Bladder microvascular endothelial cell (primary cell): Measurements from ENCODE around the gene NABP2. TPM values are rescaled to one million over a fixed set of nuclear protein-coding genes. Genes with fewer than 3 reads are reported as not detected.

Source experiments
- total RNA-seq: library from RNA; depleted of rRNA; stranded (reverse); fragments of >200 nt; gene quantifications from 2 replicates; pipeline ENCODE4 v1.2.3, GENCODE V29; 2014

Gene NABP2
- 24.9 and 27.2 TPM in 2 replicates for total RNA-seq

GRCh38 chr12:56224102-56224701 lies at the start of gene NABP2:
NABP2 (plus strand) TSS chr12:56224342; CDS start chr12:56224857, 515 bp downstream.

DNA sequence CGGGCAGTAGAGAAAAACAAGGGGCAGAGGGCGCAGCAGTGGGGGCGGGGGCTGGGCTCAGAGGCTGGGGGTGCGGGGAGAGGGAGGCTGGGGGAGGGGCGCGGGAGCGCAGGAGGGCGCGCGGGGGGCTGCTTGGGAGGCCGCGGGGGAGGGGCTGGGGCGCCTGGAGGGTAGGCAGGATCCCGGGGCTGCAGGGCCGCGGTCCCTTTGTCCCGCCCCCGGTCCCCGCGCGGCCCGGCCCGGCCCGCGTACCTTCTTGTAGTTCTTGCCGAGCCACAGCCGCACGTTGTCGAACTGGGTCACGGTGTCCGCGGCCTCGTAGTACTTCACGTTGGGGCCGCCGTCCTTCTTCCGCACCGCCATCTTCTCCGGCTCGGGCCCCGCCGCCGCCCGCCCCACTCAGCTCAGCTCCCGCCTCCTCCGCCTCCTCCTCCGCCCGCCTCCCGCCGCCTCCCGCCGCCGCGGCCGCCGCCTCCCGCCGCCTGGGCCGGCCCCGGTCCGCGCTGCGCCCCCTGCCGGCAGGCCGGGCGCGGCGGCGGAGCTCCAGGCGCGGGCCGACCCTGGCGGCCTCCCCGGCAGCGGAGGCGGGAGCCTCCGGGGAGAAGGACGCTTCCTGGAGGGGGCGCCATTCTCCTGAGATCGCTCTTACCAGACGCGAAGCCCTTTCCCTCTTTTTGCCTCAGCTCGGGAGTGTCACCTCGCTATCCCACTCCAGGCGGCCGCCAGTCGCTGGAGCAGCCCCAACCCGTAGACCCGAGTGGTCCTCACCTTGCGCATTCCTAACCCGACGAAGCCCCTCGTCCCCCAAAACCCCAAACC lies 34.8 kb upstream of the NABP2 start, which contains the start of gene SMARCC2:
SMARCC2 (minus strand) TSS at position 385 of the 819 bp plus-strand sequence; CDS start at position 363, 22 bp downstream.

DNA sequence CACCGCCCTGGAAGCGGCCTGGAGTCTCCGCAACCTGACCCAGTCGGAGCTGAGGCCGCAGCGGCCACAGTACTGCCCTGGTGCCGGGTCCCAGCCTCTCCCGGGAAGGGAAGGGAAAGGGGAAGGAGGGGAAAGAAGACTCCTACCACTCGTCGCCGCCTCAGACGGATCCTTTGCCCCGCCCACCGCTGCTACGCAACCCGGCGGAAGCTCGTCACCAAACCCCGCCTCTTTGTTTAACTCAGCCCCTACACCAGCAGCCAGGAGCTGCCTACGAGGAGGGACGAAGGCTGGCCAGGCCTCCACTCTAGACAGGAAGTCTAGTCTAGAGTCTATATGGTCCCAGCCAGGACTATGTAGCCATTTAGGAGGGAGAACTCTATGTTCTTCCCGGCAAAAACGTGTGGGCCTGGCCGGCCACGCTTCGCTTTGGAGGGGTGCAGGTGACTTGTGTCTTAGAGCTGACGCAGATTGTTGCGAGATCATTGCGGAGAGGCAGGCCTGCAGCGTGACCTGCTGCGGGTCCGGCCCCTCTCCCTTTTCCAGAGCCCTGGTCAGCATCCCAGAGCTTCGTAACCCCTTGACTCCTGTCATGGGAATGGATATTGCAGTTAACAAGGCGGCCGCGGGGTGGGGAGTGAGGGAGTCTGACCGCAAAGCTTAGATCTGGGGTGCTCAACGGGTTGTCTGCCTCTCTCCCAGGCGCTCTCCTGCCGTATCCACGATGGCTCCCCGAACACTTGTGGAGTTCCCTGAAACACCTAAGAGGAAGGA lies 2.2 kb upstream of the NABP2 start, which contains the start of gene RNF41:
RNF41 (minus strand) TSS at position 166 of the 774 bp plus-strand sequence. CDS start 7,875 bp downstream, outside the sequence.

GRCh38 chr12:56229916-56230431 lies 5.8 kb downstream of the NABP2 start, which contains the start of gene SLC39A5:
SLC39A5 (plus strand) TSS chr12:56230051; CDS start chr12:56231275, 1,224 bp downstream.

GRCh38 chr12:56258068-56258819 lies 34.1 kb downstream of the NABP2 start, which contains the start of gene ANKRD52:
ANKRD52 (minus strand) TSS chr12:56258384; CDS start chr12:56258269, 115 bp downstream.

GRCh38 chr12:56266693-56267442 lies 42.7 kb downstream of the NABP2 start, which contains the start of gene COQ10A:
COQ10A (plus strand) TSS chr12:56266942; CDS start chr12:56267119, 177 bp downstream.

Other genes starting within 250 kb of the NABP2 start
- 6.5 and 12.3 TPM in 2 replicates for gene SUOX, start 227.1 kb upstream of the NABP2 start, total RNA-seq
- 0.16 and 0.25 TPM in 2 replicates for gene IKZF4, start 203.3 kb upstream of the NABP2 start, total RNA-seq
- gene RPS26, start 182.4 kb upstream of the NABP2 start, total RNA-seq = 32.6 and 61.2 TPM in 2 replicates
- 0.63 TPM in 1 of 2 replicates, not detected in the other for gene ERBB3, start 144.2 kb upstream of the NABP2 start, total RNA-seq
- gene PA2G4, start 119.8 kb upstream of the NABP2 start, total RNA-seq = 114 and 216 TPM in 2 replicates
- 2,621 and 2,969 TPM in 2 replicates for gene RPL41, start 107.7 kb upstream of the NABP2 start, total RNA-seq
- 4.4 and 6.4 TPM in 2 replicates for gene ZC3H10, start 106.1 kb upstream of the NABP2 start, total RNA-seq
- 328 and 362 TPM in 2 replicates for gene ESYT1, start 96.1 kb upstream of the NABP2 start, total RNA-seq
- 69.4 and 71.4 TPM in 2 replicates for gene MYL6B, start 71.8 kb upstream of the NABP2 start, total RNA-seq
- 3,299 and 3,963 TPM in 2 replicates for gene MYL6, start 66.0 kb upstream of the NABP2 start, total RNA-seq
- 38.0 and 56.8 TPM in 2 replicates for gene SMARCC2, start 34.9 kb upstream of the NABP2 start, total RNA-seq
- gene RNF41, start 2.4 kb upstream of the NABP2 start, total RNA-seq = 68.5 and 138 TPM in 2 replicates
- 0.38 TPM in 1 of 2 replicates, not detected in the other for gene SLC39A5, start 5.7 kb downstream of the NABP2 start, total RNA-seq
- gene ANKRD52, start 34.0 kb downstream of the NABP2 start, total RNA-seq = 8.4 and 33.0 TPM in 2 replicates
- gene COQ10A, start 42.6 kb downstream of the NABP2 start, total RNA-seq = 4.5 and 7.7 TPM in 2 replicates
- 90.7 and 173 TPM in 2 replicates for gene CS, start 76.0 kb downstream of the NABP2 start, total RNA-seq
- gene CNPY2, start 91.6 kb downstream of the NABP2 start, total RNA-seq = 48.9 and 65.3 TPM in 2 replicates
- 11.2 and 21.5 TPM in 2 replicates for gene PAN2, start 109.7 kb downstream of the NABP2 start, total RNA-seq
- 0.19 TPM in 1 of 2 replicates, not detected in the other for gene IL23A, start 114.5 kb downstream of the NABP2 start, total RNA-seq
- 52.9 and 88.8 TPM in 2 replicates for gene STAT2, start 135.8 kb downstream of the NABP2 start, total RNA-seq
- not detected in 2 replicates for gene APOF, start 138.5 kb downstream of the NABP2 start, total RNA-seq
- gene TIMELESS, start 225.1 kb downstream of the NABP2 start, total RNA-seq = 11.3 and 15.8 TPM in 2 replicates
- gene MIP, start 230.3 kb downstream of the NABP2 start, total RNA-seq = 0.38 TPM in 1 of 2 replicates, not detected in the other
- gene SPRYD4, start 244.2 kb downstream of the NABP2 start, total RNA-seq = 1.3 and 2.0 TPM in 2 replicates